RWPE2 (cell line): Measurements from ENCODE around the gene KIF26B.

ENCODE experiments used
- ATAC-seq: fragments of 200-7000 bp; cut with Tn5 transposase; 3 replicates; pipeline ENCODE4 v1.9.1; 2021; ENCODE audit warnings: low read depth
- DNase-seq: peaks from one replicate; pipeline ENCODE4 v3.0.0-alpha.2; 2020; ENCODE audit warnings: low spot score
- H3K27ac ChIP-seq: fragments of 450-650 bp; 2 replicates; pipeline ENCODE4 v1.5.1; 2017; ENCODE audit warnings: mild to moderate bottlenecking; ENCODE audit not compliant: poor library complexity, severe bottlenecking
- H3K27me3 ChIP-seq: fragments of 250-450 bp; sonication (Bioruptor Pico); 2 replicates; pipeline ENCODE4 v1.5.1; 2021; ENCODE audit warnings: mild to moderate bottlenecking, moderate library complexity; ENCODE audit not compliant: insufficient read depth, poor library complexity, severe bottlenecking
- H3K36me3 ChIP-seq: fragments of 250-450 bp; sonication (Bioruptor Pico); 2 replicates; pipeline ENCODE4 v1.5.1; 2020; ENCODE audit warnings: low read depth, mild to moderate bottlenecking, moderate library complexity
- H3K4me1 ChIP-seq: fragments of 250-450 bp; sonication (Bioruptor Pico); 2 replicates; pipeline ENCODE4 v1.5.1; 2021; ENCODE audit warnings: mild to moderate bottlenecking, moderate library complexity; ENCODE audit not compliant: insufficient read depth, poor library complexity, severe bottlenecking
- H3K4me3 ChIP-seq: fragments of 250-450 bp; sonication (Bioruptor Pico); 2 replicates; pipeline ENCODE4 v1.5.1; 2021; ENCODE audit warnings: mild to moderate bottlenecking, moderate library complexity; ENCODE audit not compliant: severe bottlenecking
- H3K9me3 ChIP-seq: fragments of 250-450 bp; sonication (Bioruptor Pico); 2 replicates; pipeline ENCODE4 v1.5.1; 2021; ENCODE audit warnings: mild to moderate bottlenecking, moderate library complexity; ENCODE audit not compliant: severe bottlenecking
- TF ChIP-seq, protein P1 (sequence below): fragments of 450-650 bp; IDR thresholded peaks from one replicate; pipeline ENCODE4 v1.5.1; 2017; ENCODE audit warnings: mild to moderate bottlenecking, moderate library complexity; ENCODE audit not compliant: poor library complexity, severe bottlenecking

The KIF26B gene

DNA sequence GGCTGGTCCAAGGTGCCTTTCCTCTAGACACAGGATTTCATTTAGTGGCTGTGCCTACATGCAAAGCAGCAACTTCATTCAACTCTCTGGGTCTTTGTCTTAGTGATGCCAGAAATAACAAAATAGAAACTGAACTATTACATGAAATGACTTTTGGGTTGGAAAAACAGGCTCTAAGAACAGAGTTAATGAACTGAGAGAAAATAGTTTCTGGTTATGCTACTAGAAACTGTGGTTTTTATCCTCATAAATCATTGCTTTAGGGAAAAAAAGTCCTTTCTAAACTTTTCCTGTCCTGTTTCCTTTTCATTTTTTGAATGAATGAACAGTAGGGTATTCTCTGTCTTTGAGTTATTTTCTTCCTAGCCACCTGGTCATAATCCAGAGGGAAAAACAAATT lies 424.0 kb downstream of the KIF26B start:
- no peak overlapping the region for H3K4me3 ChIP-seq
- no peak for DNase-seq
- no peaks in the 10 kb centered on the region for H3K9me3 ChIP-seq
- no peaks in the 10 kb centered on the region for H3K36me3 ChIP-seq
- no peak for ATAC-seq
- no peak overlapping the region for H3K27ac ChIP-seq
- H3K4me1 ChIP-seq: no peaks in the 10 kb centered on the region
- no peaks in the 10 kb centered on the region for H3K27me3 ChIP-seq
- TF ChIP-seq, protein P1, sequence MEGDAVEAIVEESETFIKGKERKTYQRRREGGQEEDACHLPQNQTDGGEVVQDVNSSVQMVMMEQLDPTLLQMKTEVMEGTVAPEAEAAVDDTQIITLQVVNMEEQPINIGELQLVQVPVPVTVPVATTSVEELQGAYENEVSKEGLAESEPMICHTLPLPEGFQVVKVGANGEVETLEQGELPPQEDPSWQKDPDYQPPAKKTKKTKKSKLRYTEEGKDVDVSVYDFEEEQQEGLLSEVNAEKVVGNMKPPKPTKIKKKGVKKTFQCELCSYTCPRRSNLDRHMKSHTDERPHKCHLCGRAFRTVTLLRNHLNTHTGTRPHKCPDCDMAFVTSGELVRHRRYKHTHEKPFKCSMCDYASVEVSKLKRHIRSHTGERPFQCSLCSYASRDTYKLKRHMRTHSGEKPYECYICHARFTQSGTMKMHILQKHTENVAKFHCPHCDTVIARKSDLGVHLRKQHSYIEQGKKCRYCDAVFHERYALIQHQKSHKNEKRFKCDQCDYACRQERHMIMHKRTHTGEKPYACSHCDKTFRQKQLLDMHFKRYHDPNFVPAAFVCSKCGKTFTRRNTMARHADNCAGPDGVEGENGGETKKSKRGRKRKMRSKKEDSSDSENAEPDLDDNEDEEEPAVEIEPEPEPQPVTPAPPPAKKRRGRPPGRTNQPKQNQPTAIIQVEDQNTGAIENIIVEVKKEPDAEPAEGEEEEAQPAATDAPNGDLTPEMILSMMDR: no peak

DNA sequence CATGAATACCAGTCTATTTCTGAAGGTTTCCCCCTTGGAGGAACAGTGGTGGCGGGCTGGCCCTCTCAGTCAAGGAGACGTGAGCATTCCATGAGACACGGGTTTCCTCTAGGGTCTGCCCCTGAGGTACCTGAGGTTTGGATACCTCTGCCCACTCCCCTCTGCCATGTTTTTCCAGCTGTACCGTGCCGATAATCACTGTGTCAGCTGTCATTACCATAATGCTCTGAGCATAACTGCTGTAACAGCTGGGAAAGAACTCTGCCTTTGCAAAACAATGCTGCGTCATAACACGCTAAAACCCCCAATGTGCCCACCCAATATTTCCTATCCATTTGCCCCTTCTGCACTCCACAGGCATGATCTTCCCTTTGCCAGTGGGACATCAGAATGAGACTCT lies 425.1 kb downstream of the KIF26B start:
- H3K4me1 ChIP-seq: no peaks in the 10 kb centered on the region
- TF ChIP-seq, protein P1: no peak
- no peak for ATAC-seq
- no peaks in the 10 kb centered on the region for H3K36me3 ChIP-seq
- H3K27me3 ChIP-seq: no peaks in the 10 kb centered on the region
- no peak overlapping the region for H3K4me3 ChIP-seq
- H3K9me3 ChIP-seq: no peaks in the 10 kb centered on the region
- no peak overlapping the region for H3K27ac ChIP-seq
- DNase-seq: no peak

DNA sequence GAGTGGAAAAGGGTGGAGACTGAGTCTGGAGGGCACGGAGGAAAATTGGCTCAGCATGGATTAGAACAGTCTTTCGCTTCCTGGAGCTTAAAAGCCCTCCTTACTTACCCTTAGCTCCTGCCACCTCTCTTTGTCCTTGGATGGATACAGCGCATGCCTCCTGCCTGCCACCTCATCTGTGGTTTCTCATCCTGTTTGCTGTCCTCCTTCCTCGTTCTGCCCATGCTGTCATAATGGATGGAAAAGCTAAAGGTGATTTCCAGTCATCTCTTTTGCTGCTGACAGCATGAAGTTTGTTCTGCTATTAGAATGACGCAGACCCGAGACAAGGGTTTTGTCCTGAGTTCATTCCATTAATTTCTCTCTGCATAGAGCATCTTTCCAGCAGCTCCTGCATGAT lies 425.9 kb downstream of the KIF26B start:
- Histone ChIP-seq H3K36me3 (no peaks in the 10 kb centered on the region), H3K4me1 (no peaks in the 10 kb centered on the region), H3K4me3 (no peak overlapping the region), H3K27me3 (no peaks in the 10 kb centered on the region), H3K27ac (no peak overlapping the region), H3K9me3 (no peaks in the 10 kb centered on the region)
- no peak for ATAC-seq
- TF ChIP-seq, protein P1: no peak
- DNase-seq: no peak

DNA sequence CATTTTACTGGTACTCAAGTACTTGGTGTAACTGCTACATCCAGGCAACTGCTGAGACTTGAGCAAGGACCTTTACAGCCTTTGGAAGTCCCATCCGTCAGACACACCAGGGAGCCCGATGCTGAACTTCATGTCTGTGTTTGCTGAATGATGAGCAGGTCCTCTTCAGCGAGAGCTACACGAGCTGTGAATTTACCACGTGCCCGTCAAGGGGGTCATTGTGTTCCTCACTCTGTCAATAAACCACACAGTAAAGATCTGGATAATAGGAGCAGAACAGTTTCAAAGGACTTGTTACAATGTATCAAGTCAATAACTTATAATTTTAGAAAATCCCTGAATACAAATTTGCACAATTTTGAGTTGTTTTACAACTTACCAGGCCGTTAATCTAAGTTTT lies 427.2 kb downstream of the KIF26B start:
- DNase-seq (no peak), ATAC-seq (no peak)
- TF ChIP-seq, protein P1: no peak
- Histone ChIP-seq H3K9me3 (no peaks in the 10 kb centered on the region), H3K27me3 (no peaks in the 10 kb centered on the region), H3K4me1 (no peaks in the 10 kb centered on the region), H3K36me3 (no peaks in the 10 kb centered on the region), H3K4me3 (no peak overlapping the region), H3K27ac (no peak overlapping the region)

DNA sequence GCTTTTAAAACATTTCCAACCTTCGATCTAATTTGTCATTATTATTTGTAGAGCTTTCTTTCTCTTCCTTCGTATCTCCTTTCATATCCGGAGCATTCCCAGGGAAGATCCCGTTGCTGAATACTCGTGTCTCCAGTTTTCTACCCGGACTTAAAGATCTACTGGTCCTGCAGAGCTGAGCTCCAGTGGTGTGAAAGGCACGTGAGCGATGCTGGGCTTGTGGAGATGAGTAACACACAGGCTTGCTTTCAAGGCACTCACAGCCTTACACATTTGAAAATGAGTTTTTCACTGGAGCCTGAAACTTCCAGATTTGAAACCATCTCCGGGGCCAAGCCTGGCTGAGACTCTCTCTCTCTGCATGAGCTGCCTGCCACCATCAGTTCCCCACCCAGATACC lies 428.3 kb downstream of the KIF26B start:
- Histone ChIP-seq H3K36me3 (no peaks in the 10 kb centered on the region), H3K27ac (no peak overlapping the region), H3K9me3 (no peaks in the 10 kb centered on the region), H3K4me3 (no peak overlapping the region), H3K4me1 (no peaks in the 10 kb centered on the region), H3K27me3 (no peaks in the 10 kb centered on the region)
- TF ChIP-seq, protein P1: no peak
- no peak for ATAC-seq
- no peak for DNase-seq
